SHP77 (cell line): ENCODE data around the gene NTN3.

Source experiments
- DNase-seq, 2 experiments: peaks; one replicate each; lab custom pipeline; 2025; lab: John Stamatoyannopoulos, UW

The NTN3 gene

DNA sequence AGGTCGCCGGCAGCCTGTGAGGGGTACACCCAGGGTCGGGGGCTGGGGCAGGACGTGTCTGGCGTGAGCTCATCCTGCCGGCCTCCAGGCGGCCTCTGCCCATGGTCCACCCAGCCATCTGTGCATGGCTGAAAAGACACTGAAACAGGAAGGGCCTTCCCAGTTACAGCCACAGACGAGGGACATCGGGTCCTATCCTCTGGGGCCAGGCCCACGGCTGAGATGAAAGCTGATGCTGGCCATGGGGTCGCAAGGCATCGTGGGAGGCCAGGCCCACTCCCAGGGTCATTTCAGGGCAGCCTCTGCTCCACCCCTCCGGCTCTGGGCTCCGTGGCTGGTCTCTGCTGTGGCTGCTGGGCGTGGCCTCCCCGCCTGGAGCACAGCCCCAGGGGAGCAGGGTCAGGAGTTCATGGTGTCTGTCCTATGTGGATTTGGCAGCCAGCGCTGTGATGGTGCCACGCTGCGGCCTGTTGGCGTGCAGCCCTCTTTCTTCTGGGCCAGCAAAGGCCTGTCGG lies 26.1 kb downstream of the NTN3 start:
- DNase-seq, result no peak

- DNase-seq, result no peak
Measured at GRCh38 chr16:2497695-2498484, 26.8 kb downstream of the NTN3 start.

DNA sequence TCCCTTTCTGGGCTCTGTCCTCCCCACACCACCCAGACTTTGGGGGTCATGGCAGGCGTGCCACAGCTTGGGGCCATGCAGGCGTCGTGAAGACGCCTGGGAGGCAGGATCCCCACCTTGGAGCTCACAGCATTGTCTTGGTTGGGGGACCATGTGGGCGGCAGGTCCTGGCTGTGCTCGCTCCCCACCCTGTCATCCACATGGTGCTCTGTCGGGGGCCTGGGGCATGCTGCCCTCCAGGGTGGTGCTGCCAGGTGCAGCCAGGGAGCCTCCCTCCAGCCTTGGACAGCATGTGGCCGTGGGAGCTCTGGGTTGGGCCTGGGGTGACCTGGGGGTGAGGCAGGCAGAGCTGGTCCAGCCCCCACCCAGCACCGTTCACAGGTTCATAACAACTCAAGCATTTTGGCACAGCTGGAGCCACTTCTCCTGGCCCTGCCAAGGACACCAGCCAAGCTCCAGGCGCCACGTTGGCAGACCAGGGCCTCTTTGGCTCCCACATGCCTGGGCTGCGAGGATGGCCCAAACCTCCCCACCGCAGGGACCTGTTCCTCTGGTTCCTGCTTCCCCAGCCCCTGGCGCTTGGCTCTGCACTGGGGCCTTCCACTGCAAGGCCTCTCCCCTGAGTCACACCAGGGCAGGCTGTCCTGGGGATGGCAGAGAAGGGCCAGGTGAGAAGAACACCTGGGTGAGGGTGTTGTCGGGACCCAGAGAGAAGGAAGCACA lies 27.6 kb downstream of the NTN3 start:
- no peak for DNase-seq

DNA sequence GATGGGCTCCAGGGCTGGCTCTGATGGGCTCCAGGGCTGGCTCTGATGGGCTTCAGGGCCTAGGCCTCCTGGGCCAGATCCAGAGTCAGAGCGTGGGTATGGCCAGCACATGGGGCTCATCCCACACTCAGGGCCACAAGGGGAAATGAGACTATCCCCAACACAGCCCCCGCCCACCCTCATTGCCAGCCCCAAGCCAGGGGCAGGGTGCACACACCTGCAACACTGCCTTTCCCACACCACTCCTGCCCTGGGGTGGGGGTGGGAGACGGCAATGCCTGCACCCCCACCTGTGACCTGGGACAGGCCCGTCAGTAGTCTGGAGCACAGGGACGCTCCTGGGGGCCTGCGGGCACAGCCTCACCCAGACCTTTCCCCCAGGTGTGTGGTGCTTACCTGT lies 28.4 kb downstream of the NTN3 start:
- DNase-seq, result no peak

GRCh38 chr16:2499890-2500429 lies 28.9 kb downstream of the NTN3 start:
- no peak for DNase-seq

DNA sequence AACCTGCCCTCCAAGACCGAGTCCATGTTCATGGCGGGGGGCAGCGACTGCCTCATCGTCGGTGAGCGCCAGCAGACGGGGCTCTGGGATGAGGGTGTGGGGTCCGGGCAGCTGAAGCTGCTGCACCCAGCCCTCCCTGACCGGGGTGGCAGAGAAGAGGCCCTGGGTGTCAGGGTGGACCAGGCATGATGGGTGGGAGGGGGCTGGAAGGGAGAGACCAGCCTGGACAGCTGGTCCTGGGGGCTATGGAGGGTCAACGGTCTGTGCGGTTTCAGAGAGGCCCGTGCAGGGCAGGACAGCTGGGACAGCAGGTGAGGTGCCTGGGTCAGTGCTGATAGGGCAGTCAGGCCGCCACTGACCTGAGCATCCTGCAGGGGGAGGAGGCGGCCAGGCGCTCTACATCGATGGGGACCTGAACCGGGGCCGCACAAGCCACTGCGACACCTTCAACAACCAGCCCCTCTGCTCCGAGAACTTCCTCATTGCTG lies 29.4 kb downstream of the NTN3 start:
- DNase-seq, result no peak

GRCh38 chr16:2500918-2501750 lies 30.0 kb downstream of the NTN3 start:
- peak; percentile 65 for DNase-seq

DNA sequence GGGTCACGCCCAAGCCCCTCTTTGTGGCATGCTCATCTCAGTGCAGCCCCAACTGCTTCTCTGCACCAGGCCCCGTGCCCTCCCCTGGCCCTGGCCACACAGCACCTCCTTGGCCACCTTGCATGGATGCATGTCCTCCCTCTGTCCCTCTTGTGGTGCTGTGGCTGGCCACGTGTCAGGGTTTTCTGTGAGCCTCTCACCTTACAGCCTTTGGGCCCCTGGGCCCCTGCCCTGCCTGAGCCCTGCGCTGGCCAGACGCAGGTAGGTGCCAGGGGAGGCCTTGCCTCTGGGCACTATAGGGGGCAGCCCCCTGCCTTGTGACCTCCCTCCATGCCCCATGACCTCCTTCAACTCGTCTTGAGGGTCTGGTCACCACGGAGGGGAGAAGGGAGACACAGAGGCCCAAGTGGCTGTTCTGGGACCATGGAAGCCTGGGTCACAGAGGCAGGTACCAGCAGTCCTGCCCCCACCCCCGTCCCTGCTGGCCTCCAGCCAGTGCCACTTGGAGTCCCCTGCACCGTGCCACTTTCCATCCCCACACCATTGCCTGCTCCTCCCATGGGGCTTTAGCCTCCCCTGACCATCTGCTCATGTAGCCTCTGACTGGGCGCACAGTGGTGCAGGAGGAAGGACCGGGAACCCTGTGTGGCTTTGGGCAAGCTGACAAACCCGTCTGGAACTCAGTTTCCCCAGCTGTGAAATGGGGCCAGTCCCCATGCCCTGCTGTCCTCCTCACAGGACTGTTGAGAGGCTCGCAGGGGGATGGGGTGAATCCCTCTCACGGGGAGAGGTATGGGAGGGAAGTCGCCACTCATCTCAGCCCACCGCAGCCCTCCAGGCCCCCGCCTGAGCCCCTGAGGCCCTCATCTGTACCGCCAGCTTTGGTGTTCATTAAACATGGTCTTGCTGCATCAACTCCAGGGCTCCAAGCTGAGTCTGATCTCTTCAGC lies 31.1 kb downstream of the NTN3 start:
- DNase-seq, result no peak

- DNase-seq, result no peak
Measured at GRCh38 chr16:2505695-2506094, 34.6 kb downstream of the NTN3 start.

DNA sequence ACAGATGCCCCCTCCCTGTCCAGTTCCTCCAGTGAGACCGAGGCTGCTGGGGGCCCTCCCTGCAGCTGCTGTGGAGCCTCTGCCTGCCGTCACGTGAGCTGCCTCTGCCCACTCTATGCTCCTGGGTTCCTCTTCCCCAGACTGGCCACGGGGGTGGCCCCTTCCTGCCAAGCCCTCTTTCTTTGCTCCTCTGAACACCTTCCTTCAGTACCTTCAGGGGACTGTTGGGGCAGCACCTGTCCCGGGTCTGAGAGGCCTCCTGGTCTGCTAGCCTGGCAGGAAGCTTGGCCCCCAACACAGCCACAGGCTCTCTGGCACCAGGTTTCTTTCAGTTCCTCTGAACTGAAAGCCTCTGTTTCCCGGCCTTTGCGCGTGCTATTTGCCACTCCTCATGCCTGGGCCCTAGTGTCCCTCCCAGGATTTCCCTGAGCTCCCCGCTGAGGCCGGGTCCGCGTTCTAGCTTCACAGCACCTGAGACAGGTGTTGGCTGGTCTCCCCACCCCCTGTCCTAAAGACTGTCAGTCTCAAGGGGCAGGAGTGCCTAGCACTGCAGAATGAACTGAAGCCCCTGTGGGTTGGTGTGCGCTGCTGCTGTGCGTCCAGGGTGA lies 36.1 kb downstream of the NTN3 start:
- DNase-seq, result no peak

DNA sequence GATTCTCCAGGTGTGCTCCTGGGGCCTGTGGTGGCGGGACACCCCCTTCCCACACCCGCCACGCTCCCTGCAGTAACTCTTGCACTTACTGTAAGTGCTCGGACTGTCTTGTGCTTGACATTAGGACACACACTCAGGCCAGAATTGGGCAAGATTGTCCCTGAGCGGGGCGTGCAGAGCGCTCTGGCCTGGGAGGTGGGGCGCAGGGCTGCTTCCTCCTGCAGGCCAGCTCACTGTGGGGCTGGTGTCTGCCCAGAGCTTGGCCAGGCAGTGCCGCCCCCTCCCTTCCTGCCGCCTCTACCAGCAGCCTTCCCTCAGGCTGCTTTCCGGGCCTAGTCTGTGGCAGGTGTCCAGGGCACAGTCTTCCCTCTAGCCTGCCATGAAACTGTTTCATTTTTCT lies 36.6 kb downstream of the NTN3 start:
- no peak for DNase-seq

DNA sequence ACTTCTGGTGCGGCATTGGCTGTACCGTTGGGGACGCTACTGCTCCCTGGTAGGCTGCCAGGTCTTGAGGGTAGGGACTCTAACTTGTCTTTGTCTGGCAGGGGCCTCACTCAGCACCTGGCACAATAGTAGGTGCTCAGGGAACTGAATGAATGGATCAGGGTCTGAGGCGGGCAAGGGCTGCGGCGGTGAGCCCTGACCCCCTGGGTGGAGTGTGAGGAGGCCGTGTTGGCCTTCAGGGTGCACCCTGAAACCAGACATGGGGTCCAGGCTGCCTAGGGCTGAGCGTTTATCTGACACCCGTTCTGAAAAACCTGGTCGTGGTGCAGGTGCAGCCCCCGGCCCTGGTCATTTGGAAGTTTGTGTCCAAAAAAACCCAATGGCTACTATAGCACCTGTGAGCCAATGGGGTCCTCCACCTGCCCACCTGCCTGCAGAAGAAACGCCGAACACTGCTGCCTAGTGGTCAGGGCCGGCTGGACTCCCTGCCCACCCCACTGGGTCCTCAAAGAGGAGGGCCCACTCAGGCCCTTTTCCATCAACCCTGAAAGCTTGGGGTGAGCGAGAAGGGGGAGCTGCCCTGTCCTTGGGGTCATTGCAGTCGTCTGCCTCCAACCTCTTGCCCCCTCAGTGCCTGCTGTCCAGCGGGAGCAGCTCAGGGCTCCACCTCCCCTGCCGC lies 37.8 kb downstream of the NTN3 start:
- DNase-seq, result no peak

GRCh38 chr16:2511128-2511800 lies 40.2 kb downstream of the NTN3 start:
- no peak for DNase-seq

DNA sequence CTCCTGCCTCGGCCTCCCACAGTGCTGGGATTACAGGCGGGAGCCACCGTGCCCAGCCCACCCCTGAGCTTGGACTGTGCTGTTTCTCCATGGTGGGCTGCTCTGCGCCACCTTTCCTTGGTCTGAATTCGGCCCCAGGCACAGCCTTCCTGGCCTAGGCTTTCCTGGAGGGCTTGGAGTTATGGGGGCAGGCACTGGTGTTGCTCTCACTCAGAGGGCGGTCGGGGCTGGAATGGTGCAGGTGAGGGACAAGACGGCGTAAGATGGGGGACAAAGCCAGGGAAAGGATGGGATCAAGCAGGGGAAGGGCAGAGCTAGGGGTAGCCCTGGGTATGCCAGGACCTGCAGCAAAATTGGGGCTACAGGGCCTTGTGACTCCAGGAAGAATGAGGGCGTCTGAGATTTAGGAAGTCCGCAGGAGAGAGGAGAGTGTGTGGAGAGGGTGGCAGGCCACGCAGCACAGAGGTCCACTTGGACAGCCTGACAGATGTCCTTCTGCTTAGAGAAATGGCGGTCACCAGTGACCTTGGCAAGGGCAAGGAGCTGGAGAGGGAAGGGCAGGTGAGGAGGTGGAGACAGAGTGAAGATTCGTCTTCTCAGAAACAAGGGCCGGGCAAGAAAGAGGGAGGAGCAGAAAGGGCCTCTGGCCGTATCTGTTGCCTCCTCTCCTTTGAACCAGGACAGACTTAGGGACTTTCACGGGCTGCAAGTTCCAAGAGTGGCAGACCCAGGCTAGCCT lies 41.1 kb downstream of the NTN3 start:
- DNase-seq, result no peak

DNA sequence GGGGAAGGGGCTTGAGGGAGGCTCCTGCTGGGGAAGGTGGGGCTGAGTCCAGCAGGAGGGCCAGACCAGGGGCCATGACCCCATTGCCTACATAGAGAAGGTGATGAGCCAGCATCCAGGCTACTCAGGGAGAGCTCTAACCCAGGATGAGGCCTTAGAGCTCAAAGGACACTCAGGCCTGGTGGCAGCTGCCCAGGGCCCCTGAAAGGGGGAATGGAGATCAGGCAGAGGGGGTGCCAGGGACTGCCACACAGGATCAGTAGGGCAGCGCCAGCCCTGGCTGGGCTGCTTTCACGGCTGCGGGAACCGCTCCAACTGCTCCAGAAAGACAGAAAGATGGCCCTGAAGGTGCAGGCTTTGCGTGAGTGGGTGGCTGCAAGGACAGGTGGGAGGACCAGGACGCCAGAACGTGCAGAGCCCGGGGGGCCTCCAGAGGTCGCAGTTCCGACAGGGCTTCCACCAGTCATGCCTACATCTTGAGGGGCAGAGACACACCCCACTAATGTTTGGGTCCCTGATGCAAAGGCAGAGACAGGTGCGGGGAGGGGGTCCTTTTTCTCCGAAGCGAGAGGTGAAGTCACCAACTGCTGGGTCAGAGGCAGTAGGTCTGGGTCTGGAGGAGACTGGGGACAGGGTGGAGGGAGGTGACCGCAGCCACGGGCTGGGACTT lies 41.8 kb downstream of the NTN3 start:
- peak; percentile 35 to 66 for DNase-seq

GRCh38 chr16:2513405-2514332 lies 42.6 kb downstream of the NTN3 start, which contains the start of gene ATP6V0C:
ATP6V0C (plus strand) TSS chr16:2513952; CDS start chr16:2514104, 152 bp downstream.
- DNase-seq, result peak; percentile 81 to 84
